Activated CD4-positive, alpha-beta T cell treated with anti-CD3 and anti-CD28 coated beads, Interleukin-2, amount 10 ng/mL, durations not matched to agents 24 days and 14 days (primary cell): ENCODE results near the gene NTM. TPM values are rescaled to one million over a fixed set of nuclear protein-coding genes. Genes with fewer than 3 reads are reported as not detected.
"Not testable (repeated sequence)": the region's sequence is repeated elsewhere in the genome, so short reads cannot be mapped to it uniquely, and the experiment has no call there.

ENCODE experiments used
- DNase-seq: peaks from one replicate; pipeline ENCODE4 v3.0.0; 2022
- H3K27ac Mint-ChIP-seq: one replicate; pipeline ENCODE4 v1.8.0; 2022; ENCODE audit warnings: mild to moderate bottlenecking, mixed read lengths
- H3K27me3 Mint-ChIP-seq: one replicate; pipeline ENCODE4 v1.8.0; 2022; ENCODE audit warnings: mixed read lengths
- H3K36me3 Mint-ChIP-seq: one replicate; pipeline ENCODE4 v1.8.0; 2022; ENCODE audit warnings: low read depth, mild to moderate bottlenecking, mixed read lengths
- H3K4me1 Mint-ChIP-seq: one replicate; pipeline ENCODE4 v1.8.0; 2021; ENCODE audit warnings: mixed read lengths
- H3K4me3 Mint-ChIP-seq: one replicate; pipeline ENCODE4 v1.8.0; 2022; ENCODE audit warnings: mild to moderate bottlenecking, moderate library complexity, mixed read lengths
- H3K9me3 Mint-ChIP-seq: one replicate; pipeline ENCODE4 v1.8.0; 2021; ENCODE audit warnings: mixed read lengths
- intact Hi-C: fragments of 100-400 bp; cut with micrococcal nuclease; formaldehyde crosslinking; loops from one replicate; pipeline ENCODE4 v1.15.1; 2023
- total RNA-seq: library from RNA; stranded (reverse); gene quantifications from 2 replicates; pipeline ENCODE4 v1.2.3, GENCODE V29; 2022

Gene NTM
- total RNA-seq, 1 donor from 2014 or later, result not detected

- H3K4me1 Mint-ChIP-seq, result no peaks in the 10 kb centered on the region
- no peak overlapping the region for H3K4me3 Mint-ChIP-seq
- intact Hi-C loops, result no loop called here
- no peaks in the 10 kb centered on the region for H3K36me3 Mint-ChIP-seq
- no peak for DNase-seq
- H3K9me3 Mint-ChIP-seq, result no peaks in the 10 kb centered on the region
- H3K27ac Mint-ChIP-seq, result no peak overlapping the region
- H3K27me3 Mint-ChIP-seq, result no peaks in the 10 kb centered on the region
These were observed 47.8 kb downstream of the NTM start for GRCh38 chr11:131418189-131418588.

- Mint-ChIP-seq H3K36me3 (no peaks in the 10 kb centered on the region), H3K27ac (no peak overlapping the region), H3K27me3 (no peaks in the 10 kb centered on the region), H3K9me3 (no peaks in the 10 kb centered on the region), H3K4me3 (no peak overlapping the region), H3K4me1 (no peaks in the 10 kb centered on the region)
- intact Hi-C loops, result no loop called here
- DNase-seq, result no peak
These were observed 50.8 kb downstream of the NTM start for GRCh38 chr11:131421066-131421855.

DNA sequence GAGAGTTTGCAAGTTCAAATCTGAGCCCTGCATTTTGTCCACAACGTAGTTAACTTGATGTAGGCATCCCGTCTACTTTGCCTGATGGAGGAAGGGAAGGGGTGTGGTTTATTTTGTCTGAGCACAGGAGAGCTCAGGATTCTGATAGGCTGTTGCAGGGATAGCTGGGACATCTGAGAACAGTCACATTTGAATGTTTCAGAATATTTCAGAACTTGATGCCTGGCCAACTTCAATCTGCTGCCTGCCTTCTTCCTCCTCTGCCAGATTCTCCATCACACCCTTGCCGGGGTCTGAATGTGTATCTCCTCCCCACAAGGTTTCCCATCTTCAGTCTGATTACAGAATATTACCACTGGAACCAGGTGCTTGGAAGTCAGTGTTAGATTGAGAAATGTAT, 51.6 kb downstream of the NTM start:
- no peaks in the 10 kb centered on the region for H3K4me1 Mint-ChIP-seq
- no peaks in the 10 kb centered on the region for H3K27me3 Mint-ChIP-seq
- intact Hi-C loops, result no loop called here
- no peaks in the 10 kb centered on the region for H3K9me3 Mint-ChIP-seq
- no peak for DNase-seq
- no peak overlapping the region for H3K4me3 Mint-ChIP-seq
- no peak overlapping the region for H3K27ac Mint-ChIP-seq
- no peaks in the 10 kb centered on the region for H3K36me3 Mint-ChIP-seq

- no peak for DNase-seq
- intact Hi-C loops, result no loop called here
- Mint-ChIP-seq H3K27me3 (no peaks in the 10 kb centered on the region), H3K27ac (no peak overlapping the region), H3K36me3 (no peaks in the 10 kb centered on the region), H3K4me3 (no peak overlapping the region), H3K4me1 (no peaks in the 10 kb centered on the region), H3K9me3 (no peaks in the 10 kb centered on the region)
These were observed 52.1 kb downstream of the NTM start for GRCh38 chr11:131422496-131422895.

DNA sequence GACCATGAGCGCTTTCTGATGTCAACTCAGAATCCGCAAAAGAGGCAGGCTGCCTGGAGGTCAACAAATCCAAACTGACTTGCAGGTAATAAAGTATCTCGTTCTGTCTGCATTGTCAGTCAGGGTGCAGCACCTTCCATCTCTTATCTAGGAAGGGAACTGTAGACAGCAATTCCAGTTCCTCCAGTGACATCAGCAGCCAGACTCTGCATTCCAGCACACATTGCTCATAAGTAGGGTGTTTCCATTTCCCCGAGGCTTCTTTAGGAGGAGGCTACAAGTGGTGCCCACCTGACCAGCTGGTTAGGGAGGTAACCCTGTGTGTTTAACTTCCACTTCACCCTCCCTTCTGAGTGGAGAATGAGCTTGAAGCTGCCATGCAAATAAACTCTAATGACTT, 53.3 kb downstream of the NTM start:
- H3K27ac Mint-ChIP-seq, result no peak overlapping the region
- no peaks in the 10 kb centered on the region for H3K27me3 Mint-ChIP-seq
- H3K4me3 Mint-ChIP-seq, result no peak overlapping the region
- DNase-seq, result no peak
- peaks cover 3% of the 10 kb centered on the region for H3K9me3 Mint-ChIP-seq
- intact Hi-C loops, result no loop called here
- no peaks in the 10 kb centered on the region for H3K4me1 Mint-ChIP-seq
- H3K36me3 Mint-ChIP-seq, result no peaks in the 10 kb centered on the region

DNA sequence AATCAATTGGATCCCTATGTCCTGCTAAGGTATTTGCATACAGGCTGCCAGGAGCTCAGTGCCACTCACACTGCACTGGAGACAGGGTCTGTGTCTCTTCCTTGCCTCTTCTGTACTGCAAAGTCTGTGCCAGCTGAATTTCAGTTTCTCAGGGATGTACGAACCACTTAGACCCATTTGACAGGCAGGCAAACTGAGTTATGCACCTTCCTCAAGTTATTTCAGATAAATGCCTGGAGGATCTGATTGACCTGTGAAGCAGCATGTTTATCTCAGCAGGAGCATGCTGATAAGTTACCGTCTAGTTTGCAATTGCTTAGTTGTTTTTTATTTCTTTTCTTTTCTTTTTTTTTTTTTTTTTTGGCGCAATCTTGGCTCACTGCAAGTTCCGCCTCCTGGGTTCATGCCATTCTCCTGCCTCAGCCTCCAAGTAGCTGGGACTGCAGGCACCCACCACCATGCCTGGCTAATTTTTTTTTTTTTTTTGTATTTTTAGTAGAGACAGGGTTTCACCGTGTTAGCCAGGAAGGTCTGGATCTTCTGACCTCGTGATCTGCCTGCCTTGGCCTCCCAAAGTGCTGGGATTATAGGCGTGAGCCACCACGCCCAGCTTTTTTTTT, 54.0 kb downstream of the NTM start:
- H3K9me3 Mint-ChIP-seq, intact Hi-C loops, H3K27ac Mint-ChIP-seq, H3K27me3 Mint-ChIP-seq, H3K4me1 Mint-ChIP-seq, H3K36me3 Mint-ChIP-seq, DNase-seq, H3K4me3 Mint-ChIP-seq: not testable (repeated sequence)

GRCh38 chr11:131425285-131425684, 54.9 kb downstream of the NTM start:
- H3K4me3 Mint-ChIP-seq, result no peak overlapping the region

GRCh38 chr11:131428853-131429252, 58.4 kb downstream of the NTM start:
- Mint-ChIP-seq H3K27ac (no peak overlapping the region), H3K4me1 (no peaks in the 10 kb centered on the region), H3K27me3 (no peaks in the 10 kb centered on the region), H3K36me3 (no peaks in the 10 kb centered on the region), H3K9me3 (peaks cover 3% of the 10 kb centered on the region), H3K4me3 (no peak overlapping the region)
- intact Hi-C loops, result no loop called here
- DNase-seq, result no peak

More at GRCh38 chr11:131425285-131425684, 54.9 kb downstream of the NTM start:
- no peak for DNase-seq
- peaks cover 3% of the 10 kb centered on the region for H3K9me3 Mint-ChIP-seq
- no peaks in the 10 kb centered on the region for H3K36me3 Mint-ChIP-seq
- no peaks in the 10 kb centered on the region for H3K4me1 Mint-ChIP-seq
- no peak overlapping the region for H3K27ac Mint-ChIP-seq
- intact Hi-C loops, result no loop called here
- H3K27me3 Mint-ChIP-seq, result no peaks in the 10 kb centered on the region

DNA sequence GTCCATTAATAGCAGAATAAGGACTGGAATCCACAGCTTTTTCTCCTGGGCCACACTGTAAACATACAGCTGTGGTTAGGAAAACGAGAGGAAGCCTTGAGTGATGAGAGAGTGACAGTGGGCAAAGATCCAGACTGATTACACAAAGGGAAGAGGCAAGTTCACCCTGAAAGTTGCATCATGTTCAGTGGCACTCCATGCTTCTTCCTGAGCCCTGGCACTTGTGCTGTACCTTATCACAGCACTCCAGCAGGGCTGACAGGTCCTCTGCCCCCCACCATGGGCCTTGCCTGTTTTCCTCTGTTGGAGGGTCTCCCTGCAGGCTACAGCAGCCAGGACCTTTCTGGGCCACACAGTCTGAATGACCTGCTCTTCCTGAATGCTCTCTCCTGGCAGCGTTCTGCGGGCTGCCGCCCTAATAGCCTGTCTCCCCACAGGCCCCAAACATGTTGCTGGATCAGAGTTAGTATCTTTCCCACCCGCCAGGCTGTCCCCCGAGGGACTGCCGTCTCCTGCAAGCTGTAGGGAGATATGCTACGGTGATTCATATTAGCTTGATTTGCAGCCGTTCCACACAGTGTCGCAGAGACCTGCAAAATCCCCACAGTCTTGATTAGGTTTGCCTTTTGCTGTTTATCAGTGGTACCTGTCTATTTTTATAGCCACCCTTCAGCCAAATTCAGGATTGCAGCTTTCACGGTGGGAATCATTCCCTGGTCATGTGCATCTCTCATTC, 60.2 kb downstream of the NTM start:
- intact Hi-C loops, result no loop called here

GRCh38 chr11:131441051-131441810, 70.8 kb downstream of the NTM start:
- Mint-ChIP-seq H3K4me3 (no peak overlapping the region), H3K27ac (no peak overlapping the region), H3K36me3 (no peaks in the 10 kb centered on the region), H3K9me3 (peaks cover 5% of the 10 kb centered on the region), H3K27me3 (no peaks in the 10 kb centered on the region), H3K4me1 (no peaks in the 10 kb centered on the region)
- no peak for DNase-seq
- intact Hi-C loops, result no loop called here

More for the DNA sequence above, 60.2 kb downstream of the NTM start:
- Mint-ChIP-seq H3K4me3 (no peak overlapping the region), H3K4me1 (no peaks in the 10 kb centered on the region), H3K27me3 (no peaks in the 10 kb centered on the region), H3K9me3 (peaks cover 3% of the 10 kb centered on the region), H3K27ac (no peak overlapping the region), H3K36me3 (no peaks in the 10 kb centered on the region)
- DNase-seq, result no peak

- intact Hi-C loops, result no loop called here
- H3K36me3 Mint-ChIP-seq, result no peaks in the 10 kb centered on the region
- H3K4me1 Mint-ChIP-seq, result no peaks in the 10 kb centered on the region
- H3K27ac Mint-ChIP-seq, result no peak overlapping the region
- H3K27me3 Mint-ChIP-seq, result no peaks in the 10 kb centered on the region
- H3K9me3 Mint-ChIP-seq, result peaks cover 5% of the 10 kb centered on the region
- DNase-seq, result no peak
- H3K4me3 Mint-ChIP-seq, result no peak overlapping the region
These were observed 76.3 kb downstream of the NTM start for GRCh38 chr11:131446590-131447275.

DNA sequence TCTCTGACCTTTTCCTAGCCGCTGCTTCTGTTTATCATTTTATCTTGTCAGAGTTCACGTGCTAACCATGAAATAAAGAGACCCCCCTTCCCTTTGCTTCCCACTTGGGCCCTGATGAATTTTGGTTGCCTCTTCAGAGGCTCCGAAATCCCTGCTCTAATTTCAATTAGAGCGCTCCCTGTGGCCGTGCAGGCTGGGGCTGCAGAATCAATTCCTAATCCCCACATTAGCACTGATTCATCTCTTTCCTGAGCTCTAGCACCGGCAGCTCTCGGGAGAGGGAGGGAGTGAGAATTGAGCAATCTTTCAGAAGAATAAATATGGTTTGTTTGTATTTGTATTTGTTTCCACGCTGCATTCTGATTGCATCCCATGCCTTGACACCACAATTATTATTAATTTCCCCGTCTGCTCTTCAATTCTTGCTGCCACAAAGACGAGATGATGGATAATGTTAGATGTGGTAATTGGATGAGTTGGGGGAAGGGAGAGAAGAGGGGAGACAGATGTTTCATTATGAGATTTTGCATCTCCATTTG, 76.9 kb downstream of the NTM start:
- no peak overlapping the region for H3K4me3 Mint-ChIP-seq
- no peak for DNase-seq
- H3K27ac Mint-ChIP-seq, result no peak overlapping the region
- intact Hi-C loops, result no loop called here
- peaks cover 5% of the 10 kb centered on the region for H3K9me3 Mint-ChIP-seq
- H3K4me1 Mint-ChIP-seq, result no peaks in the 10 kb centered on the region
- H3K36me3 Mint-ChIP-seq, result no peaks in the 10 kb centered on the region
- no peaks in the 10 kb centered on the region for H3K27me3 Mint-ChIP-seq

GRCh38 chr11:131447898-131448297, 77.5 kb downstream of the NTM start:
- intact Hi-C loops, result no loop called here
- Mint-ChIP-seq H3K4me3 (no peak overlapping the region), H3K27ac (no peak overlapping the region)

More at GRCh38 chr11:131447898-131448297, 77.5 kb downstream of the NTM start:
- H3K4me1 Mint-ChIP-seq, result no peaks in the 10 kb centered on the region
- H3K9me3 Mint-ChIP-seq, result peaks cover 5% of the 10 kb centered on the region
- DNase-seq, result no peak
- H3K36me3 Mint-ChIP-seq, result no peaks in the 10 kb centered on the region
- H3K27me3 Mint-ChIP-seq, result no peaks in the 10 kb centered on the region
